OCI-LY7 (cell line): ENCODE data around the gene ZBED4. TPM values are rescaled to one million over a fixed set of nuclear protein-coding genes. Genes with fewer than 3 reads are reported as not detected.

Experiments
- BruUV-seq: library from RNA; stranded (reverse); fragments of 400-500 nt; replicated peaks from 2 replicates; lab custom pipeline; 2021; lab: Mats Ljungman, UMichigan
- CTCF ChIA-PET: fragments of 300-600 bp; sonication (Branson Sonifier 250); formaldehyde crosslinking; loops from one replicate; lab custom pipeline; 2022; ENCODE audit warnings: antibody characterized with exemption; ENCODE audit not compliant: unreplicated experiment; lab: Charles Lee
- POLR2A ChIA-PET: fragments of 300-600 bp; sonication (Branson Sonifier 250); formaldehyde crosslinking; loops from one replicate; lab custom pipeline; 2022; ENCODE audit warnings: antibody characterized with exemption; lab: Charles Lee
- DNase-seq: peaks from one replicate; pipeline ENCODE4 v3.0.0-alpha.2; 2015; ENCODE audit warnings: low spot score
- H2AFZ ChIP-seq: fragments of 200-600 bp; sonication (generic), shearing (Covaris generic); 2 replicates; pipeline ENCODE4 v1.6.1; 2014; ENCODE audit warnings: mild to moderate bottlenecking, antibody characterized with exemption, low read length, moderate library complexity
- H3K27ac ChIP-seq: fragments of 200-600 bp; sonication (generic); 2 replicates; pipeline ENCODE4 v1.5.1; 2014; ENCODE audit warnings: mixed run types, low read depth, mild to moderate bottlenecking, moderate library complexity, low read length, inconsistent platforms; ENCODE audit not compliant: poor library complexity, severe bottlenecking
- H3K36me3 ChIP-seq: fragments of 200-600 bp; sonication (generic); 2 replicates; pipeline ENCODE4 v1.6.1; 2014; ENCODE audit warnings: mild to moderate bottlenecking, antibody characterized with exemption, low read length, moderate library complexity, mixed read lengths; ENCODE audit not compliant: insufficient read depth
- H3K4me1 ChIP-seq: fragments of 200-600 bp; sonication (generic); 2 replicates; pipeline ENCODE4 v1.5.1; 2014; ENCODE audit warnings: mild to moderate bottlenecking, low read length; ENCODE audit not compliant: insufficient read depth, poor library complexity, severe bottlenecking
- H3K4me2 ChIP-seq: fragments of 200-600 bp; sonication (generic); 2 replicates; pipeline ENCODE4 v1.6.1; 2014; ENCODE audit warnings: mild to moderate bottlenecking, low read length
- H3K4me3 ChIP-seq: fragments of 200-600 bp; sonication (generic); 2 replicates; pipeline ENCODE4 v1.5.1; 2014; ENCODE audit warnings: mild to moderate bottlenecking, low read depth, low read length; ENCODE audit not compliant: poor library complexity, severe bottlenecking
- H3K79me2 ChIP-seq: fragments of 200-600 bp; sonication (generic); 2 replicates; pipeline ENCODE4 v1.6.1; 2016; ENCODE audit warnings: low read depth, mild to moderate bottlenecking, low read length, moderate library complexity, mixed read lengths; ENCODE audit not compliant: insufficient read depth
- H3K9me2 ChIP-seq: fragments of 200-600 bp; sonication (generic); 2 replicates; pipeline ENCODE4 v1.6.1; 2016; ENCODE audit warnings: mild to moderate bottlenecking, low read length, mixed read lengths; ENCODE audit not compliant: insufficient read depth
- H3K9me3 ChIP-seq: fragments of 200-600 bp; sonication (generic); 2 replicates; pipeline ENCODE4 v1.6.1; 2014; ENCODE audit warnings: mild to moderate bottlenecking, mixed run types, low read length, mixed read lengths
- H4K20me1 ChIP-seq: fragments of 200-600 bp; sonication (generic); 2 replicates; pipeline ENCODE4 v1.6.1; 2014; ENCODE audit warnings: mild to moderate bottlenecking, antibody characterized with exemption, low read length, moderate library complexity, mixed read lengths; ENCODE audit not compliant: insufficient read depth
- CTCF ChIP-seq: fragments of 200-600 bp; sonication (generic); conservative IDR thresholded peaks from 2 replicates; pipeline ENCODE4 v1.5.1; 2014; ENCODE audit warnings: mild to moderate bottlenecking, antibody characterized with exemption, low read length, moderate library complexity, mixed read lengths
- EZH2phosphoT487 ChIP-seq: fragments of 200-600 bp; sonication (generic); IDR thresholded peaks from 2 replicates; pipeline ENCODE4 v1.6.1; 2018; ENCODE audit warnings: low read depth, borderline replicate concordance, mild to moderate bottlenecking, mixed run types, antibody characterized with exemption, low read length, moderate library complexity, mixed read lengths
- intact Hi-C: fragments of 100-400 bp; cut with micrococcal nuclease; formaldehyde crosslinking; loops from one replicate; pipeline ENCODE4 v1.10.0; 2022; ENCODE audit not compliant: unreplicated experiment
- total RNA-seq, 2 experiments: library from RNA; depleted of rRNA in 1 of 2; stranded (reverse); fragments of >200 nt in 1 of 2; shearing (Covaris generic) in 1 of 2; gene quantifications; 2 replicates each; pipeline ENCODE4 v1.2.3, GENCODE V29; 2014 to 2022

The ZBED4 gene
- total RNA-seq, 2 experiments from 2014 or later: 30.4 to 31.6 TPM

- H3K4me3 ChIP-seq: peak overlapping the region; percentile 75
- H4K20me1 ChIP-seq: peaks cover 24% of the 10 kb centered on the region
- TF ChIP-seq CTCF (no peak), EZH2phosphoT487 (no peak)
- H3K9me2 ChIP-seq: no peaks in the 10 kb centered on the region
- intact Hi-C loops: loop anchor here (2.0 kb wide), 2 partner anchors 27 to 65 kb away; partner anchors contain the start of genes ALG12, BRD1 and CRELD2
- ChIA-PET POLR2A (interaction anchor here (0.7 kb wide), 1 partner anchor 14 kb away, joined by 3 read pairs; no protein-coding TSS in a partner anchor), CTCF (no interaction called here)
- H3K4me2 ChIP-seq: peak overlapping the region; percentile 84
- peaks cover 35% of the 10 kb centered on the region for H3K79me2 ChIP-seq
- BruUV-seq: no TSS peak
- peaks cover 25% of the 10 kb centered on the region for H3K4me1 ChIP-seq
- peak; percentile 47 for DNase-seq
- no peaks in the 10 kb centered on the region for H3K9me3 ChIP-seq
- peaks cover 20% of the 10 kb centered on the region for H3K36me3 ChIP-seq
- H3K27ac ChIP-seq: peak overlapping the region; percentile 22
- no peak overlapping the region for H2AFZ ChIP-seq
Measured at GRCh38 chr22:49853981-49854831, 562 bp downstream of the ZBED4 start.

GRCh38 chr22:49855251-49855911 lies 1.7 kb downstream of the ZBED4 start:
- peaks cover 25% of the 10 kb centered on the region for H3K4me1 ChIP-seq
- peak overlapping the region; percentile 84 for H3K4me2 ChIP-seq
- TF ChIP-seq EZH2phosphoT487: no peak
- TF ChIP-seq CTCF: no peak
- POLR2A ChIA-PET: no interaction called here
- peak overlapping the region; percentile 22 for H3K27ac ChIP-seq
- H3K9me2 ChIP-seq: no peaks in the 10 kb centered on the region
- BruUV-seq: no TSS peak
- CTCF ChIA-PET: no interaction called here
- DNase-seq: peak; percentile 18
- no peak overlapping the region for H2AFZ ChIP-seq
- peaks cover 20% of the 10 kb centered on the region for H3K36me3 ChIP-seq
- peak overlapping the region; percentile 75 for H3K4me3 ChIP-seq
- peaks cover 47% of the 10 kb centered on the region for H3K79me2 ChIP-seq
- peaks cover 24% of the 10 kb centered on the region for H4K20me1 ChIP-seq
- intact Hi-C loops: no loop called here
- no peaks in the 10 kb centered on the region for H3K9me3 ChIP-seq
